Measurements from ENCODE around the gene CD226.

CD226 gene

GRCh38 chr18:69890558-69890957 is 57.1 kb downstream of the CD226 start:
- no peak overlapping the region for H3K9ac ChIP-seq (ENCODE audit: low read length)
- H3K9me3 ChIP-seq (ENCODE audit: insufficient read depth, low read length): no peaks in the 10 kb centered on the region
- no peak overlapping the region for H3K4me2 ChIP-seq (ENCODE audit: low read depth, low read length, poor library complexity, severe bottlenecking)
- H3K27ac ChIP-seq (ENCODE audit: low read depth, low read length): no peak overlapping the region
- H4K20me1 ChIP-seq (ENCODE audit: low read depth, low read length): no peaks in the 10 kb centered on the region
- H3K27me3 ChIP-seq (ENCODE audit: low read length): no peaks in the 10 kb centered on the region
- TF ChIP-seq CTCF (IDR thresholded peaks at IDR 0.05; ENCODE audit: insufficient read depth, low read length, poor library complexity, severe bottlenecking) (no peak), EZH2phosphoT487 (conservative IDR thresholded peaks at IDR 0.05; ENCODE audit: low read length) (no peak)
- no peak overlapping the region for H2AFZ ChIP-seq (ENCODE audit: low read depth, low read length, severe bottlenecking)
- H3K9me2 ChIP-seq (replicated peaks; ENCODE audit: insufficient read depth, low read length): no peaks in the 10 kb centered on the region
- H3K36me3 ChIP-seq (ENCODE audit: low read length): no peaks in the 10 kb centered on the region
- no peaks in the 10 kb centered on the region for H3F3A ChIP-seq (ENCODE audit: insufficient read depth)
- no peak overlapping the region for H3K4me3 ChIP-seq (ENCODE audit: insufficient read depth, low read length, poor library complexity, severe bottlenecking)
- no peaks in the 10 kb centered on the region for H3K79me2 ChIP-seq (ENCODE audit: insufficient read depth, low read length)

- Histone ChIP-seq H3F3A (ENCODE audit: insufficient read depth) (no peaks in the 10 kb centered on the region), H3K36me3 (ENCODE audit: low read length) (no peaks in the 10 kb centered on the region), H3K79me2 (ENCODE audit: insufficient read depth, low read length) (no peaks in the 10 kb centered on the region), H4K20me1 (ENCODE audit: low read depth, low read length) (no peaks in the 10 kb centered on the region), H3K4me3 (ENCODE audit: insufficient read depth, low read length, poor library complexity, severe bottlenecking) (no peak overlapping the region), H2AFZ (ENCODE audit: low read depth, low read length, severe bottlenecking) (no peak overlapping the region), H3K27me3 (ENCODE audit: low read length) (no peaks in the 10 kb centered on the region), H3K4me2 (ENCODE audit: low read depth, low read length, poor library complexity, severe bottlenecking) (no peak overlapping the region), H3K9ac (ENCODE audit: low read length) (no peak overlapping the region), H3K27ac (ENCODE audit: low read depth, low read length) (no peak overlapping the region), H3K9me3 (ENCODE audit: insufficient read depth, low read length) (no peaks in the 10 kb centered on the region), H3K9me2 (replicated peaks; ENCODE audit: insufficient read depth, low read length) (no peaks in the 10 kb centered on the region)
- TF ChIP-seq EZH2phosphoT487 (conservative IDR thresholded peaks at IDR 0.05; ENCODE audit: low read length): no peak
- no peak for TF ChIP-seq CTCF (IDR thresholded peaks at IDR 0.05; ENCODE audit: insufficient read depth, low read length, poor library complexity, severe bottlenecking)
Measured at GRCh38 chr18:69889009-69889408, 58.7 kb downstream of the CD226 start.

- no peaks in the 10 kb centered on the region for H3K9me2 ChIP-seq (replicated peaks; ENCODE audit: insufficient read depth, low read length)
- no peak overlapping the region for H3K27ac ChIP-seq (ENCODE audit: low read depth, low read length)
- no peaks in the 10 kb centered on the region for H3K27me3 ChIP-seq (ENCODE audit: low read length)
- no peak overlapping the region for H2AFZ ChIP-seq (ENCODE audit: low read depth, low read length, severe bottlenecking)
- TF ChIP-seq CTCF (IDR thresholded peaks at IDR 0.05; ENCODE audit: insufficient read depth, low read length, poor library complexity, severe bottlenecking) (no peak), EZH2phosphoT487 (conservative IDR thresholded peaks at IDR 0.05; ENCODE audit: low read length) (no peak)
- H4K20me1 ChIP-seq (ENCODE audit: low read depth, low read length): no peaks in the 10 kb centered on the region
- no peak overlapping the region for H3K4me3 ChIP-seq (ENCODE audit: insufficient read depth, low read length, poor library complexity, severe bottlenecking)
- H3K4me2 ChIP-seq (ENCODE audit: low read depth, low read length, poor library complexity, severe bottlenecking): no peak overlapping the region
- H3F3A ChIP-seq (ENCODE audit: insufficient read depth): no peaks in the 10 kb centered on the region
- H3K9me3 ChIP-seq (ENCODE audit: insufficient read depth, low read length): no peaks in the 10 kb centered on the region
- H3K79me2 ChIP-seq (ENCODE audit: insufficient read depth, low read length): no peaks in the 10 kb centered on the region
- no peak overlapping the region for H3K9ac ChIP-seq (ENCODE audit: low read length)
- H3K36me3 ChIP-seq (ENCODE audit: low read length): no peaks in the 10 kb centered on the region
Measured at GRCh38 chr18:69887256-69887655, 60.4 kb downstream of the CD226 start.

Measured in SU-DHL-6 (cell line).